Measurements from ENCODE around the gene CD96.
"Not testable (repeated sequence)": the region's sequence is repeated elsewhere in the genome, so short reads cannot be mapped to it uniquely, and the experiment has no call there.

- TF ChIP-seq CTCF (IDR thresholded peaks at IDR 0.05; ENCODE audit: extremely low read depth in 1 of 2, insufficient read depth in 1 of 2, low read depth in 1 of 2, low read length in 2 of 2); EZH2 (IDR thresholded peaks at IDR 0.05; ENCODE audit: borderline replicate concordance, low read depth, low read length, severe bottlenecking); POLR2A (IDR thresholded peaks at IDR 0.05; ENCODE audit: low read depth, low read length); JUN (IDR thresholded peaks at IDR 0.05; ENCODE audit: borderline replicate concordance, insufficient read depth, insufficient read length, low read depth); MYC (IDR thresholded peaks at IDR 0.05; ENCODE audit: low read depth, low read length); POLR2AphosphoS5 (IDR thresholded peaks at IDR 0.05; ENCODE audit: insufficient read depth, low read depth, low read length); FOS (IDR thresholded peaks at IDR 0.05; ENCODE audit: borderline replicate concordance, insufficient read depth, low read length): not testable (repeated sequence)
Measured at GRCh38 chr3:111672461-111672860, 130.5 kb downstream of the CD96 start.

Measured in endothelial cell of umbilical vein (primary cell).